IPS-11a (cell line): Measurements from ENCODE around the gene APC2.
"Not testable (repeated sequence)": the region's sequence is repeated elsewhere in the genome, so short reads cannot be mapped to it uniquely, and the experiment has no call there.

ENCODE experiments used
- H3K4me3 ChIP-seq: one replicate; pipeline ENCODE4 v1.5.1; 2013; ENCODE audit warnings: low read depth, low read length, control low read depth

APC2 gene

DNA sequence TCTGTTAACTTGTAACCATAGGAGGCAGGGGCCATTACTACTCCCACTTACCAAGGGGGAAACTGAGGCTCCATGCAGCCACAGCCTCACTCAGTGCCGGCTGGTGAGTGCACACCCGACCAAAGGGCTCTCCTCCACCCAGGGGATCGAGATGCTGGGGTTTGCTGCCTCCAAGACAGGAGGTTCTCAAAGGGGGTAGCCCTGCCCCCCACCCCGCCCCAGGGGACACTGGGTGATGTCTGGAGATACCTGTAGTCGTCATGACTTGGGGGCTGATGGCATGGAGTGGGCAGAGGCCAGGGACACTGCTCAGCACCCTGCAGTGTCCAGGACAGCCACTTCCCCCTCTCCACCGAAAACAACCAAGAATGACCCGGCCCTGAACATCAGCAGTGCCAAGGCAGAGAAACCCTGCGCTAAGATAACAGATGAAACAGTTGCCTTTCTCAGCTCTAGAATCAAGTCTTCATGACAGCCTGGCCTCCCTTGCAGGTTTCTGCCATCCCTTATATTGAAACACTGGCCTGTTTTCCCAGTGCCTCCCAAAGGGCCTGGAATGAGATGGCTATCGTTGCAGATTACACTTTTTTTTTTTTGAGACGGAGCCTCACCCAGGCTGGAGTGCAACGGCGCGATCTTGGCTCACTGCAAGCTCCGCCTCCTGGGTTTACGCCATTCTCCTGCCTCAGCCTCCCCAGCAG is 44.3 kb downstream of the APC2 start:
- H3K4me3 ChIP-seq, result no peak overlapping the region

DNA sequence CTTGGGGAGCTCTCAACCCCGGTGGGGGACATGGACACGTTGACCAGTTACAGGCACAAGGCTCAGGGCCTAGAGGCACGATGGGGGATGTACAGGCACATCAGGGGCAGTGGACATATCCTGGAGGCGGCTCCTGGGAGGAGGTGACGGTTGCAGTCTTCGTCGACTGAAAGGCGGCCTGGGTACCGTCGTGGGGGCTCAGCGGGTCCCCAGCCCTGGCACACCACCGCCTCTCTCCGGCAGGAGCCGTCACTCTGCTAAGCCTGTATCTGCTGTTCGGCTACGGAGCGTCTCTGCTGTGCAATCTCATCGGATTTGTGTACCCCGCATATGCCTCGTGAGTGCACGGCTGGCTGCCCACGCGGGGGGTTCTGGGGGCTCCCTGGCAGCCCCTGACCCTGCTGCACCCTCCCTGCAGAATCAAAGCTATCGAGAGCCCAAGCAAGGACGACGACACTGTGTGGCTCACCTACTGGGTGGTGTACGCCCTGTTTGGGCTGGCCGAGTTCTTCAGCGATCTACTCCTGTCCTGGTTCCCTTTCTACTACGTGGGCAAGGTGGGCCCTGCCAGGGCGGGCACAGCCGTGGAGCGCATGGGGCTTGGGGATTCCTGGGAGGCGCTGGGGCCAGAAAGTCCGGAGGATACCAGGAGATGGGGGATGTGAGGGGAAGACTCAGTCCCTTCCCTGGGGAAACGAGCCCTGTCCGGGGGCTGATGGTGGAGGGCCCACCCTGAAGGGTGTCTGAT is 45.3 kb downstream of the APC2 start:
- no peak overlapping the region for H3K4me3 ChIP-seq

DNA sequence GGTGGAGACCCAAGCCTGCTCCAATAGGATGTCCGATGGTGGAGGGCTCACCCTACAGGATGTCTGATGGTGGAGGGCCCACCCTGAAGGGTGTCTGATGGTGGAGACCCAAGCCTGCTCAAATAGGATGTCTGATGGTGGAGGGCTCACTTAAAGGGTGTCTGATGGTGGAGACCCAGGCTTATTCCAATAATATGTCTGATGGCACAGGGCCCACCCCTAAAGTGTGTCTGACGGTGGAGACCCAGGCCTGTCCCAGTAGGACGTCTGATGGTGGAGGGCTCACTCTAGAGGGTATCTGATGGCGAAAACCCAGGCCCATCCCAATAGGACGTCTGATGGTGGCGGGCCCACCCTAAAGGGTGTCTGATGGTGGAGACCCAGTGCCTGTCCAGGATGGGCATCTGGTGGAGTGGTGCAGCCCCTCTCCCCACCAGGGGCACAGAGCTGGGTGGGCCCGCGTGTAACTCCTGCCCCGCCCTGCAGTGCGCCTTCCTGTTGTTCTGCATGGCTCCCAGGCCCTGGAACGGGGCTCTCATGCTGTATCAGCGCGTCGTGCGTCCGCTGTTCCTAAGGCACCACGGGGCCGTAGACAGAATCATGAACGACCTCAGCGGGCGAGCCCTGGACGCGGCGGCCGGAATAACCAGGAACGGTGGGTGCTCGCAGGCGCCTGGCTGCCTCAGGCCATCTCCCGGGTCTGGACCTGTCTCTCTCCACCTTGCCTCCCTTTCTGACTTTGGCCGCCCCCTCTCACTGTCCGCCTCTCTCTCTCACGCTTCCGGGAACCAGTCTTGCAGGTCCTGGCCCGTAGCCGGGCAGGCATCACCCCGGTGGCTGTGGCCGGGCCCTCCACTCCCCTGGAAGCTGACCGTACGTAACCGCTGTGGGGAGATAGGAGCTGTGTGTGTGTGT is 46.1 kb downstream of the APC2 start:
- H3K4me3 ChIP-seq, result no peak overlapping the region

DNA sequence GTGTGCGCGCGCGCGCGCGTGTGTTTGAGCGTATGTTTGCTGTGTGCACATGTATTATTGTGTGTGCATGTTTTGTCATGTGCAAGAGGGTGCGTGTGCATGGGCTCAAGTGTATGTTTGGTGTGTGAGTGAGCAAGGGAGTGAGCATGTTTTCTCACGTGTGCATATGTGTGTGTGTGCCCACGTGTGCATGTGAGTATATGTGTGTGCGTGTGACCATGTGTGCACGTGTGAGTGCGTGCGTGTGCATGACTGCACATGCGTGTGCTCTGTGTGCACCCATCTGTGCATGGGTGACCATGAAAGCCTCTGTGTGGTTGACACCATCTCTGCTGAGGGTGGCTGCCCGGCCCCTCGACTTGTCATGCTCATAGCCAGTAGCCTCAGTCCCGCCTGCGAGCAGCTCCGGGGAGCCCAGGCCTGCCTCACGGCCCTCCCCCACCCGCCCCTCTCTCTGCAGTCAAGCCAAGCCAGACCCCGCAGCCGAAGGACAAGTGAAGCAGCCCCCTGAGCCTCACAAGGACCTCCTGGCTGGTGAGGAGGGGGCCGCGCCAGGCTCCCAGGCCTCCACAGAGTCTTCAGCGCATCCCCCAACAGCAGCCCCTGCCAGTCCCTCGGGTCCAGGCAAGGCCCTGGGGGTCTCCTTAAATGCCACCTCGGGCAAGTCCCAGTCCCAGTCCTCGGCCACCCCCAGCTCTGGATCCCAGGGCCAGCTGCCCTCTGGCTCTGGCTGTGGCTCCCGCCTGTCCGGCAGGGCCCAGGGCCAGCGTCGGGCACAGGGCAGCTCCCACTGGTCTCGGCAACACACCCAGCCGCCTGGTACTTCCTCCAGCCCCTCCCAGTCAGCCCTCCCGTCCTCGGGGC is 47.0 kb downstream of the APC2 start:
- no peak overlapping the region for H3K4me3 ChIP-seq

DNA sequence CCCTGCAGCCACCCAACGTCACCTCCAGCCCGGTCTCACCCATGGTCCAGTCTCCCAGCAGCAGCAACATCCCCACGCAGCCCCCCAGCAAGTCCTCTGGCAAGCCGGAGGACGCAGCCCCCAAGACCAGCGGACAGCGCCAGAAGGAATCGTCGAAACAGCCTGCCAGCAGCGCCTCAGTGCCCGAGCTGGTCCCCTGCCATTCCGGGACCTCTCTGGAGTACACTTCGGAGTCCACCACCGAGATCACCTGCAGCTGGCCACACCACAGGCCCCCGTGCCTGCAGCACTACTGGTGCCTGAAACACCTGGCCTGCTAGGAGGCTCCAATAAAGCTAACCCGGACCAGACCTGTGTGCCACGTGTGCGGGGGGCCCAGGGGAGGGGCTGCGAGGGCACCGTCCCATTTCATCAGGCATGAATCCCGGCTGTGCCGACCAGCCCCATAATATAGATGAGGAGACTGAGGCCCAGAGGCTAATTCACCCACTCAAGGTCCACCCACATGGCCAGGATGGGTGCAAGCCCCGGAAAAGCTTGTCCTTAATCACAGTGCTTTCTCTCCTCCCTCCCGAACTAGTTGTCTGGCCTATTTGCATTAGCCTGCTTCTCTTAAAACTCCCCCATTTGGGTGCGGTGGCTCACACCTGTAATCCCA is 47.8 kb downstream of the APC2 start:
- H3K4me3 ChIP-seq, result no peak overlapping the region

- not testable (repeated sequence) for H3K4me3 ChIP-seq
Observed at GRCh38 chr19:1499231-1499630, 49.3 kb downstream of the APC2 start.

GRCh38 chr19:1501200-1501595 is 51.3 kb downstream of the APC2 start:
- no peak overlapping the region for H3K4me3 ChIP-seq

DNA sequence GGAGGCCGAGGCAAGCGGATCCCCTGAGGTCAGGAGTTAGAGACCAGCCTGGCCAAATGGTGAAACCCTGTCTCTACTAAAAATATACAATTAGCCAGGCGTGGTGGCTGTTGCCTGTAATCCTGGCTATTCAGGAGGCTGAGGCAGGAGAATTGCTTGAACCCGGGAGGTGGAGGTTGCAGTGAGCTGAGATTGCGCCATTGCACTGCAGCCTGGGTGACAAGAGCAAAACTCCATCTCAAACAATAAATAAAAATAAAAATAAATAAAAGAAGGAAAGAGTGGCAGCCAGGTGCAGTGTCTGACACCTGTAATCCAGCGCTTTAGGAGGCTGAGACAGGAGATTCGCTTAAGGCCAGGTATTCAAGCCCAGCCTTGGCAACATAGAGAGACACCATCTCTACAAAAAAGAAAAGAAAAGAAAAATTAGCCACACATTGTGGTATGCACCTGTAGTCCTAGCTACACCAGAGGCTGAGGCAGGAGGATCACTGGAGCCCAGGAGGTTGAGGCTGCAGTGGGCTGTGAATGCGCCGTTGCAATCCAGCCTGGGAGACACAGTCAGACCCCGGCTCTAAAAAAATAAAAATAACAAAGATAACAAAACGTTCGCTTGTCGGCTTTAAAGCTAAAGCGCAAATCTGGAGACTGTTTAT is 52.6 kb downstream of the APC2 start:
- H3K4me3 ChIP-seq, result no peak overlapping the region

GRCh38 chr19:1503089-1503924 is 53.4 kb downstream of the APC2 start:
- H3K4me3 ChIP-seq, result peak overlapping the region; percentile 1

- peak overlapping the region; percentile 1 for H3K4me3 ChIP-seq
Observed at GRCh38 chr19:1503925-1504773, 54.2 kb downstream of the APC2 start.

DNA sequence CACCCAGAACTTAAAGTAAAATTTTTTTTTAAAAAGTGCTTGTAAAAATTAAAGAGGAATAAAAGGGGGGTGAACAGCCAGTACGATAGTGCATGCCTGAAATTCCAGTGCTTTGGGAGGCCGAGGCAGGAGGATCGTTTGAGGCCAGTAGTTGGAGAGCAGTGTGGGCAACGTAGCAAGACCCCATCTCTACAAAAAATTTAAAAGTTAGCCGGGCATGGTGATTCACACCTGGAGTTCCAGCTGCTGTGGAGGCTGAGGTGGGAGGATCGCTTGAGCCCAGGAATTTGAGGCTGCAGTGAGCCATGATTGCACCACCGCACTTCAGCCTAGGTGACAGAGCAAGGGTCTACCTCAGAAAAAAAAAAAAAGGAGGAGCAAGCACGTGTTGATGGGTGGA is 55.1 kb downstream of the APC2 start:
- no peak overlapping the region for H3K4me3 ChIP-seq

DNA sequence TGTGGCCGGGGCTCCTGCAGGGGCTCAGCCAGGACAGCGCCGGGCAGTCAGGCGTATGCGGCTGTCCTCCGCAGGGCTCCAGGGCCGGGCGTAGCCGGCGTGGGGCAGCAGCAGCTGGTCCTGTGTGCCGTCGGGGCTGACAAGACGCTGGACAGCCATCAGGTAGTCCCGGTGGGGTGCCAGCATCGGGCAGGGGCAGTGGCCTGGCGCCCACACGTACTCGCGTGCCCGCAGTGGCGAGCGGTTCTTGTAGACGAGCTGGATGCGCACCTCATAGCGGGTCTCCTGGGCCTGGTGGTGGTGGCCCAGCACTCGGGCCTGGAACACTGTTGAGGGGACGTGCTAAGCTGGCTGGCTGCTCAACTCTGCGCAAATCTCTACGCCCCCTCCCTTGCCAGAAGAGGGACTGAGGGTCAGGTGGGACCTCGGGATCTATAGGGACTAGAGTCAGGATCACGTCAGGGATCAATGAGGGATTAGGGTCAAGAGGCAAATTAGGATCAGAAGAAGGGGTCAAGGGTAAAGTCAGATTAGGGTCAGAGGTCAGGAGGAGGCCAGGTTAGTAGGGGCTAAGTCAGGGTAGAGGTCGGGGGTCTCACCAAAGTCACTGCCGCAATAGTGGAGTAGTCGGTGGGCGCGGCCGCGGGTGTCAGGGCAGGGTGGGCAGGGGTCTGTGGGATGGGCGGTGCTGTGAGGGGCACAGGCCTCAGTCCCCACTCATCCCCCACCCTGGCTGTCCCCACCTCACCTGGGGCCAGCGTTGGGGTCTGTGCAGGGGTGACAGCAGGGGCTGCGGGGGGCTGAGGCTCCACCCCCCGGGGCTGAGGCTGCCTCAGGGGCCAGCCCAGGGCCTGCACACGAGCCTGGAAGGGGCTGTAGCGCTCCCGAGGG is 56.3 kb downstream of the APC2 start:
- no peak overlapping the region for H3K4me3 ChIP-seq

DNA sequence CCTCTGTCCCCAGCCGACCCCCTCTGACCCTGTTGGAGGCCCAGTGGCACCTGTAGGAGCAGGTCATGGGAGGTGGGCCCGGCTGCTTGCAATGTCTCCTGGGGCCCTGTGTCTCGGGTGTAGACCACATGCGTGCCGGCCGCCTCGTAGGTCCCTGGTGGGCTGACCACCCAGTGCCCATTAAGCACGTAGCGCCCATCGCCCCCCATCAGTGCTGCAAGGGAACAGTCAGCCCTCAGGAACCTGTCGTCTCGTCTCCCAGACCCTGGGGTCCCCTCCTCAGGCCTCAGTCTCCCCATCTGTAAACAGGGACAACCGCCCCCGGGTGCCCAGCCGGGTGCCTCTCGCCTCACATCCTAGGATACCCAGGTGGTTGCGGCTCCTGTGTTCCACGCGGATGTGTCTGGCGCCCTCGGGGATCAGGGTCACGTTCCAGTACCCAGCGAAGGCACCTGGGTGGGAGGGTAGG is 57.3 kb downstream of the APC2 start:
- peak overlapping the region; percentile 8 for H3K4me3 ChIP-seq

- peak overlapping the region; percentile 72 for H3K4me3 ChIP-seq
Observed at GRCh38 chr19:1507763-1508506, 58.0 kb downstream of the APC2 start.

DNA sequence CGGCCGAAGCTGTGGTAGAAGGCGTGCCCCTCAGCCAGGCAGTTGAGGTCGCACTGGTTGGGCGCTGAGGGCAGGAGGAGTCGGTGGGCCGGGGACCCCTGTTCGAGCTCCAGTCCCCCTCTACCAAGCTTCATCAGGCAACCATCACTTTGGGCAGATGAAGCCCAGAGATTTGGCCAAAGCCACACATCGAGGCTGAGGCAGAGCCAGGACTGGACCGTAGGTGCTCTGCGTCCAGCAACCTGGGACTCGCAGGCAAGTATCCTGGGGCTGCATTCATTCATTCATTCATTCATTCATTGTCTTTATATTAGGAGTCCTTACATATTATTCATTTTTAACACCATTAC is 58.6 kb downstream of the APC2 start:
- peak overlapping the region; percentile 10 for H3K4me3 ChIP-seq
